ENCODE results near the gene ATP10D.

Gene ATP10D

DNA sequence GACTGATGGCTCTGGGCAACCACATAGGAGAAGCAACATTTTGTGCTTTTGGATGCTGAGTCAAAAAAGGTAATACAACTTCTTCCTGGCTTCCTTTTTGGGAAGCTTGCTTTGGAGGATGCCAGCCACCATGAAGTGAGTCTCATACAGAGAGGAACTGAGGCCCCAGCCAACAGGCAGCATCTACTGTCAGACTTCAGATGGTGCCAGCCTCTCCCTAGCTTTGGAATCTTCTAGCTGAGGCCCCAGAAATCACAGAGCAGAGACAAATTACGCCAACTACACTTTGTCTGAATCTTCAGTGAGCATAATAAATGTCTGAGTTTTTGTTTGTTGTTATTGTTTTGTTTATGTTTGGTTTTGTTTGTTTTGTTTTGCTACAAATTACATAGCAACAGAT lies 136.1 kb downstream of the ATP10D start:
- no peak overlapping the region for H3K27ac ChIP-seq
- no peak for TF ChIP-seq CTCF (conservative IDR thresholded peaks at IDR 0.05)

DNA sequence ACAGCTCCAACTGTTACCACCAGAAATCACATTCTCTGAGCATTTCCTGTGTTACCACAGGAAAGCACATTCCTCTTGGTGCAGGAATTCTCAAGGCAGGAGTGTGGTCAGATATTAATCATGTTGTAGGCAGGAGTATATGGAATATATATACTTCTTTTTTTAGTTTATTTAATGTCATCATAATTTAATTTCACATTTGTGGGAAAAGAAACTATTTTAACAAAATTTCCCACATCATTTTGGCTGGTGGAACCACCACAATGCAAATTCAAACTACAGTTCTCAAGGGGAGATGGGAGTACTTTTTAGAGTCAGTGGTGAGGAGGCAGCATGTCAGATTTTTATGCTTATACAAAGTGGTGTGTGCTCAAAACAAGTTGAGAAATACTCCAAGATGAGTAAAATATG lies 139.0 kb downstream of the ATP10D start:
- no peak overlapping the region for H3K27ac ChIP-seq
- no peak for TF ChIP-seq CTCF (conservative IDR thresholded peaks at IDR 0.05)

DNA sequence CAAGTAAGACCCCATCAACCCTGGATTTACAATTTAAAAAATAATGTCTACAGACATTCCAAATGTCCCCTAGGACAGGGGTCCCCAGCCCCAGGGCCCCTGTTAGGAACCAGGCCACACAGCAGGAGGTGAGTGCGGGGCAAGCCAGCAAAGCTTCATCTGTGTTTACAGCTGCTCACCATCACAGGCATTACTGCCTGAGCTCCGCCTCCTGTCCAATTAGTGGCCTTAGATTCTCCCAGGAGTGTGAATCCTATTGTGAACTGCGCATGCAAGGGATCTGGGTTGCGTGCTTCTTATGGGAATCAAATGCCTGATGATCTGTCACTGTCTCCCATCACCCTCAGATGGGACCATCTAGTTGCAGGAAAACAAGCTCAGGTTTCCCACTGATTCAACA lies 146.1 kb downstream of the ATP10D start:
- no peak for TF ChIP-seq CTCF (conservative IDR thresholded peaks at IDR 0.05)
- H3K27ac ChIP-seq, result no peak overlapping the region

DNA sequence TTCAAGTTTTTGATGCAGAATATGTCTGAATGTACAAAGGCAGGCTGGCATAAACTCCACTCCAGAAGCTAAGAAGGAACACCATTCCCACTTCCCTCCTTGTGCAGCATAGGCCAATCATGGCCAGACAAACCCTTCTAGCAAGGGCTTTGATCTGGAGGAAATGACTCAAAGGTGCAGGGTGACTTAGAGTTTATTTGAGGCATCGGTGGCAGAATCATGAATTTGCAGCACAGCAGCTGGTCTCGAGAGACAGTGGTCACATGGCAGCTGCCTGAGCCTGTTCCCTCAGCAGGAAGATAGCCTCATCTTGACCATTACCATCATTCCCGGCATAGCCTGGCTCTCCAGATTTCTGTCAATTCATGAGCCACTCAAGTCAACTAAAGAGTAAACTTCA lies 154.5 kb downstream of the ATP10D start:
- no peak overlapping the region for H3K27ac ChIP-seq
- TF ChIP-seq CTCF (conservative IDR thresholded peaks at IDR 0.05), result no peak

DNA sequence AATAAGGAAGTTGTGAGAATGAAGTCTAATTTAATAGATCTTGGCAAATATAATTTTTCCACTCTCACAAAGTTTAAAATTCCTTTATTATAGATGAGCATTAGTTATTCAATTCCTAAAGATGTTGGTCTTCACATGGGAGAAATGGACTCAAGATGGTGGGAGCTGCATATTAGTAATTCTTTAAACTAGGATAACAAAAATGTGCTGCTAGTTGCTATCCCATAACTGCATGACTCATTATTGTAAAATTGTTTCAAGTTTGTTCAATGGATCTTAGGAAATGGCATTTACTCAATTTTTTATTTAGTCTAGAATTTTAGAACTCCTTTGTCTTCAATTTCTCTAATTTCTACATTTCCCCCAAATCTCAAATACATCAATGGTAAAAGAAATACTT lies 155.8 kb downstream of the ATP10D start:
- no peak for TF ChIP-seq CTCF (conservative IDR thresholded peaks at IDR 0.05)
- H3K27ac ChIP-seq, result no peak overlapping the region

DNA sequence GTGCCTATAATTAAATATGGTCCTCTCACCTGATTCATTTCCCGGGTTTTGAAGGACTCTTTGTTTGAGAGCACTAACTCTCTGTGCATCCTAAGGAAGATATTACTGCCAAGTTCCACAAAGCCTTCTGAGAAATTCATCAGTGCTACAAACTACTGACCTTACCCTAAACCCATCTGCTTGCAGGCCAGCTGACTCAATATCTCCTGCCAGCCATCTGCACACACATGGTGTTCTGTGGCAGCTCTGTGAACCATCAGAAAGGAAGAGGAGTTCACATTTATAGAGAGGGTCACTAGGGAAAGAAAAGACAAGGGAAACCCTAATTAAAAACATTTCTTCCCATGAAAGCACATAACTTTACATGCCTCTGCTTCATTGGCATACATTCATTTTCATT lies 156.7 kb downstream of the ATP10D start:
- H3K27ac ChIP-seq, result no peak overlapping the region
- no peak for TF ChIP-seq CTCF (conservative IDR thresholded peaks at IDR 0.05)

GRCh38 chr4:47642191-47642830 lies 157.2 kb downstream of the ATP10D start:
- TF ChIP-seq CTCF (conservative IDR thresholded peaks at IDR 0.05), result no peak
- H3K27ac ChIP-seq, result no peak overlapping the region

Measured in VCaP (cell line).